Choroid plexus epithelial cell (primary cell): ENCODE data around the gene TMUB1.

ENCODE experiments used
- DNase-seq: peaks from one replicate; pipeline ENCODE4 v3.0.0-alpha.2; 2010; ENCODE audit warnings: low read depth
- H3K4me3 ChIP-seq: 2 replicates; pipeline ENCODE4 v1.5.1; 2011; ENCODE audit warnings: low read depth, mild to moderate bottlenecking, control low read depth, low read length, moderate library complexity
- TF ChIP-seq, protein P1 (sequence below): conservative IDR thresholded peaks from 2 replicates; pipeline ENCODE4 v1.5.1; 2011; ENCODE audit warnings: low read depth, mild to moderate bottlenecking, control low read depth, inconsistent platforms, low read length, moderate library complexity

The TMUB1 gene

DNA sequence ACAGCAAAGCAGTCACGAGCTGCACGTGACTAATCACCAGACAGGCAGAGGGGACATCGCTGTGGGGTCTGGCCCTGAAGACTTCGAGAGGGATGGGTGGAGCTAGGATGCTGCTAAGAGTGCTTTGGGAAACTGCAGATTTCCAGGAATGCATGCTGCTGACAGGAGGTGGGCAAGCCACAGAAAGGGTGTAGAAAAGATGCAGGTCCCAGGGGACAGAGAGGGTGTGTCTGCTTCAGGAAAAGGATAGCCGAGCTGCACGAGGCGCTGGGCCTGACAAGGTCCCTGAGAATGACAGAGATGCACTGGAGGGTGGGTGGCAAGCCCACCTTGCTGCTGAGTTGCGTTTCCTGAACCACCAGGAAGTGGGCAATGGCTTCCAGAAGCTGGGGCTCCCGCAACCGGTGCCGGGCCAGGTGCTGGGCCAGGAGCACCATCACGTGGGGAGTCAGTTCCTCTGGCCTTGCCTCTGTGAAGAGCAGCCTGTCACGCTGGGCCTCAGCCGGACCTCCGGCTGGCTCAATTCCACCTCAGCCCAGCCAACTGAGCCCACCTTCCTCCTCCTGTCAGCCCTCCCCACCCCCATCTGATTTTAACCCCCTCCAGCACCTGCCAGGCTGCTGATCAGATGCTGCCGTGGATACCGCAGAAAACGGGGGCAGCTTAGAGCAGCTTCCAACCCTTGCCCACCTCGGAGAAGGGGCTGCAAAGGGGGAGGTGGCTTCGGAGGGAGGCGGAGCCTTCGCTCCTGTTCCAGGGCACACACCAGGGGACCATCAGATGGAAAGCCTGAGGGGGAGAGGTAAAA, 4.9 kb downstream of the TMUB1 start:
- H3K4me3 ChIP-seq = no peak overlapping the region

DNA sequence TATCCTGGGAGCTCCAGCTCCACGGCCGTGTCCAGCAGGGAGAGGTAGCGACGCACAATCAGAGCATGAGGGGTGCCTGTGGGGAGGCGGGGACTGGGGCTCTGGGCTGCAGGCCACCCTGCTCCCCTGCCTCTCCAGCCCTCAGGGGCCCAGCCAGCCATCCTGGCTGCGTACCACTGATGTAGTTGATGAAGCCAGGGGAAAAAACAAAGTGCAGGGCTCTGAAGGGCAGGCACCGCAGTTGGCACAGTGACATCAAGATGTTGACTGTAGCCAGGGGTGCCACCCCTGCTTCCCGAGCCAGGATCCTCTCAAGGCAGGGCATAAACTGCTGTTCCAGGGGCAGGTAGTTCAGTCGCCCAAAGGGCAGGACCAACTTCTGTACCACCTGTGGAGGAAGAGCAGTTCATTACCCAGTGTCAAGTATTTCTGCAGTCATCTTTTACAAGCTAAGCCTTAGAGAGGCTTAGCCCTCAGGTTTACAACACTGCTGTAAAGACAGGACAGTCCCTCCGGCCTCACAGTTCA, 5.5 kb downstream of the TMUB1 start:
- TF ChIP-seq, protein P1, sequence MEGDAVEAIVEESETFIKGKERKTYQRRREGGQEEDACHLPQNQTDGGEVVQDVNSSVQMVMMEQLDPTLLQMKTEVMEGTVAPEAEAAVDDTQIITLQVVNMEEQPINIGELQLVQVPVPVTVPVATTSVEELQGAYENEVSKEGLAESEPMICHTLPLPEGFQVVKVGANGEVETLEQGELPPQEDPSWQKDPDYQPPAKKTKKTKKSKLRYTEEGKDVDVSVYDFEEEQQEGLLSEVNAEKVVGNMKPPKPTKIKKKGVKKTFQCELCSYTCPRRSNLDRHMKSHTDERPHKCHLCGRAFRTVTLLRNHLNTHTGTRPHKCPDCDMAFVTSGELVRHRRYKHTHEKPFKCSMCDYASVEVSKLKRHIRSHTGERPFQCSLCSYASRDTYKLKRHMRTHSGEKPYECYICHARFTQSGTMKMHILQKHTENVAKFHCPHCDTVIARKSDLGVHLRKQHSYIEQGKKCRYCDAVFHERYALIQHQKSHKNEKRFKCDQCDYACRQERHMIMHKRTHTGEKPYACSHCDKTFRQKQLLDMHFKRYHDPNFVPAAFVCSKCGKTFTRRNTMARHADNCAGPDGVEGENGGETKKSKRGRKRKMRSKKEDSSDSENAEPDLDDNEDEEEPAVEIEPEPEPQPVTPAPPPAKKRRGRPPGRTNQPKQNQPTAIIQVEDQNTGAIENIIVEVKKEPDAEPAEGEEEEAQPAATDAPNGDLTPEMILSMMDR = no peak
- no peak overlapping the region for H3K4me3 ChIP-seq
- DNase-seq = no peak

More for the DNA sequence above, 4.9 kb downstream of the TMUB1 start:
- peak; percentile 61 for DNase-seq
- TF ChIP-seq, protein P1 = no peak

DNA sequence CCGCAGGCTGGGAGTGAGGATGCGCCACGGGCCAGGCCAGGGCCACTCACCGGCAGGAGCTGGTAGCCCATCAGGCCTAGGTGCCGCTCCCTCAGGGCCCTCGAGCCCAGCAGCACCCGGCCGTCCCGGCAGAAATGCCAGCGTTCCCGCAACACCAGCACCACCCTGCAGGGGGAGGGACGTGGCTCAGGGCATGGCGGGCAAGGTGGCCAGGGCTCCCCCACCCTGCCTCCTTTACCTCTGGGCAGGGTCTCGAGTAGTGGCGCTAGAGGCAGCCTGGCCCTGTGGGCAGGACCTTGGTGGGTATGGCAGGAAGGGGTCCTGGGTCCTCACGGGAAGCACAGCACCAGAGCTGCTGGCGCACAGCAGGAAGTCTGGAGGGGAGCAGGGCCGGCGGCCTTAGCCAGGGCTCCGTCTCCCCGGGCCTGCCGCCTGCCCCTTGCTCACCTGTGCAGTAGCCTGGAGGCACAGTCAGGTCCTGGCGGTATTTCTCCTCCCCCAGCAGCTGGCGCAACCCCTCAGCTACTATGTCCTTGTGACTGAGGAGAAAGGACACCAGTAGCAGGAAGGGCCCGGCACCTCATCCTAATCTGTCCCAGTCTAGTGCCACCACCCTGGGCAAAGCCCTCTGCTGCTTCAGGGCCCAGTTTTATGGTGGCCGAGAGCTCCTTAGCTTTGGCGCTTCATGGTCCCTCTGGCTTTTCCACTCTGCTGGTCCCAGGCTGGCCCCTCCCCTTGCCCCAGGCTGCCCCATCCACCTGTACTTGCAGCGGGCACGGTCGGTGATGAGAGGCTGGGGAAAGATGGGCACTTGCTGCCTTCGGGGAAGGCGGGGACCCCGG, 6.2 kb downstream of the TMUB1 start:
- no peak for DNase-seq
- no peak overlapping the region for H3K4me3 ChIP-seq
- TF ChIP-seq, protein P1 = peak; percentile 51

DNA sequence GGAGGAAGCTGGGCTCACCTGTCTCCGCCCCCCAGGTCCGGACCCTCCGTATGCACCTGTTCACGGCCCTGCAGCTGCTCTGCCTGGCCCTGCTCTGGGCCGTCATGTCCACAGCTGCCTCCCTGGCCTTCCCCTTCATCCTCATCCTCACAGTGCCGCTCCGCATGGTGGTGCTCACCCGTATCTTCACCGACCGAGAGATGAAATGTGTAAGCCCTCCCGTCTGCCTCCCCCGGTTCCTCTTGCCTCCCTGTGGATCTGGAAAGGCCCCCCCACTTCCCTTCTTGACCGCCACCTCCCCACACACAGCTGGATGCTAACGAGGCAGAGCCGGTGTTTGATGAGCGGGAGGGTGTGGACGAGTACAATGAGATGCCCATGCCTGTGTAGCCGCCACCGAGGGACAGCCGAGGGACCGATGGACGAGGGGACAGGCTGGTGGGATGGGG, 7.3 kb downstream of the TMUB1 start:
- TF ChIP-seq, protein P1 = no peak

DNA sequence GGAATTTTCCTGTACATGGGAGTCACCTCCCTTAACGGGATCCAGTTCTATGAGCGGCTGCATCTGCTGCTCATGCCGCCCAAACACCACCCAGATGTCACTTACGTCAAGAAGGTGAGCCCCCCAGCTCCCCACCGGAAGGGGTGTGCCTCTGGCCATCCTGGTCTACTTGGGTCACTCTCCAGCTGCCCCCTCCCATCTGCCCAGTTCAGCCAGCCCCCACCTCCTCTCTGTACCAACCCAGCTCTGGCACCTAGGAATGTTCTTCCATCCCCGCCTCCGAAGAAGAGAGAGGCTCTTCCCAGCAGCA, 7.7 kb downstream of the TMUB1 start:
- H3K4me3 ChIP-seq = no peak overlapping the region
- DNase-seq = no peak
- TF ChIP-seq, protein P1 = no peak

More for the DNA sequence above, 7.3 kb downstream of the TMUB1 start:
- H3K4me3 ChIP-seq = no peak overlapping the region
- DNase-seq = no peak

DNA sequence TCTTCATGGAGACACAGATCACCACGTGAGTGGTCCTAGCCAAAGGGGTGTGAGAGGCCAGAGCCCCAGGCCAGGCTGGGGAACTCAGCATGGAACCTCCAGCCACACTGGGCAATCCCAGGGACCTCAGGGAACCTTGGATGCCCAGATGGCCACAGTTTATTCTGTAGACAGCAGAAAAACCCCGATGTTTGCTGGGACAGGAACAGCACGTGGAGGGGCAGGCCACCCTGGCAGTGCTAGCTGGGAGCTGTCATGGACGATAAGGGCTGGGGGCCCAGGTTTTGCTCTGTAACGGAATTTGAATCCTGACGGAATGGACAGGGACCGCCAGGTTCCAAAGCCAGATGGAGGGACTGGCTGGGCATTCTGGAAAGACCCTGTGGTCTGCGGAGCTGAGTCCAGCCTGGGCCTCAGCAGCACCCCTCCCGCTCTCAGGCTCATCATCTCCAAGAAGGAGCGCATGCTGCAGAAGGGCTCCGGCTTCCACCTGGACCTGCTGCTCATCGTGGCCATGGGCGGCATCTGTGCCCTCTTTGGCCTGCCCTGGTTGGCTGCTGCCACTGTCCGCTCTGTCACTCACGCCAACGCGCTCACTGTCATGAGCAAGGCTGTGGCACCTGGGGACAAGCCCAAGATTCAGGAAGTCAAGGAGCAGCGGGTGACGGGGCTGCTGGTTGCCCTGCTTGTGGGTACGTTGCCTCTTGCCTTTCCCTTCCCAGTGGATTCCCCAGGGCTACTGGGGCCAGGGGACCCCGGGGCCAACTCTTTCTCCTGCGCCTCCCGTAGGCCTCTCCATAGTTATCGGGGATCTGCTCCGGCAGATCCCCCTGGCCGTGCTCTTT, 8.3 kb downstream of the TMUB1 start:
- TF ChIP-seq, protein P1 = no peak
- no peak overlapping the region for H3K4me3 ChIP-seq
- DNase-seq = no peak
